GM10248 (cell line): Measurements from ENCODE around the gene NECAB3.

Experiments used
- CTCF ChIA-PET: fragments of 300-600 bp; sonication (Branson Sonifier 250); formaldehyde crosslinking; extraction: SDS; loops from one replicate; lab custom pipeline; 2021; ENCODE audit warnings: antibody characterized with exemption; lab: Yijun Ruan, JAX
- POLR2A ChIA-PET: fragments of 350-650 bp; sonication (Branson Sonifier 250); formaldehyde crosslinking; extraction: SDS; loops from one replicate; lab custom pipeline; 2020; ENCODE audit warnings: antibody characterized with exemption; lab: Yijun Ruan, JAX
- DNase-seq: peaks from one replicate; pipeline ENCODE4 v3.0.0; 2012; ENCODE audit errors: extremely low spot score
- CTCF ChIP-seq: IDR thresholded peaks from 2 replicates; pipeline ENCODE4 v1.5.1; 2012; ENCODE audit warnings: mild to moderate bottlenecking, low read depth; ENCODE audit errors: extremely low read depth, missing control alignments, control extremely low read depth

Gene NECAB3

GRCh38 chr20:33656783-33657703 lies 17.2 kb downstream of the NECAB3 start:
- no peak for DNase-seq
- CTCF ChIA-PET: no interaction called here
- POLR2A ChIA-PET: no interaction called here
- TF ChIP-seq CTCF: no peak

- POLR2A ChIA-PET: no interaction called here
- CTCF ChIA-PET: interaction anchor here (5.4 kb wide), 1 partner anchor 11 kb away, joined by 31 read pairs; the partner anchor contains the start of gene ACTL10
- no peak for DNase-seq
- TF ChIP-seq CTCF: no peak
These were observed 18.0 kb downstream of the NECAB3 start for GRCh38 chr20:33656010-33656782.

DNA sequence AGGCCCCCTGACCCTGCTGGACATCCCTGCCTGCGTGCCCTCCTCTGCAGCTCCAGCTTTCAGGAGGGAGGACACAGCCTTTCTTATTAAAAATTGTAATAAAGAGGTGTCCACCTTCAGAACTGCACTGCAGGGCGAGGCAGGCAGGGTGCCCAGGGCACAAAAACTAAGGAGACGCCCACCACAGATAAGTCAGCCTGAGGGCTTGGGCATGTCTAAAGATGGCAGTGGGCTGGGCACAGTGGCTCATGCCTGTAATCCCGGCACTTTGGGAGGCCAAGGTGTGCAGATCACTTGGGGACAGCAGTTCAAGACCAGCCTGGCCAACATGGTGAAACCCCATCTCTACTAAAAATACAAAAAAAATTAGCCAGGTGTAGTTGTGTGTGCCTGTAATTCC lies 19.1 kb downstream of the NECAB3 start:
- CTCF ChIA-PET: interaction anchor here (1.2 to 5.4 kb wide), 5 partner anchors 12 to 201 kb away, joined by 3 to 31 read pairs (median 4); partner anchors contain the start of gene ACTL10
- no peak for TF ChIP-seq CTCF
- POLR2A ChIA-PET: interaction anchor here (3.3 kb wide), 1 partner anchor 8 kb away, joined by 12 read pairs; no protein-coding TSS in a partner anchor
- DNase-seq: no peak

- no peak for DNase-seq
- POLR2A ChIA-PET: interaction anchor here (3.3 kb wide), 1 partner anchor 9 kb away, joined by 12 read pairs; no protein-coding TSS in a partner anchor
- TF ChIP-seq CTCF: no peak
- CTCF ChIA-PET: interaction anchor here (1.2 to 5.4 kb wide), 9 partner anchors 8 to 200 kb away, joined by 3 to 31 read pairs (median 6); partner anchors contain the start of genes ACTL10 and C20orf144
These were observed 19.5 kb downstream of the NECAB3 start for GRCh38 chr20:33654680-33655161.

GRCh38 chr20:33653900-33654596 lies 20.2 kb downstream of the NECAB3 start:
- CTCF ChIA-PET: interaction anchor here (0.8 to 5.4 kb wide), 17 partner anchors 9 to 210 kb away, joined by 3 to 31 read pairs (median 5); partner anchors contain the start of genes ACTL10, C20orf144 and SNTA1
- POLR2A ChIA-PET: interaction anchor here (3.3 kb wide), 1 partner anchor 9 kb away, joined by 12 read pairs; no protein-coding TSS in a partner anchor
- no peak for DNase-seq
- TF ChIP-seq CTCF: no peak
